Caco-2 (cell line): Measurements from ENCODE around the gene FRAS1. TPM values are rescaled to one million over a fixed set of nuclear protein-coding genes. Genes with fewer than 3 reads are reported as not detected.

Source experiments
- BruUV-seq: library from RNA; stranded (reverse); fragments of 400-500 nt; replicated peaks from 2 replicates; lab custom pipeline; 2021; lab: Mats Ljungman, UMichigan
- CTCF ChIA-PET: fragments of 300-600 bp; sonication (Branson Sonifier 250); formaldehyde crosslinking; loops from one replicate; lab custom pipeline; 2022; ENCODE audit warnings: antibody characterized with exemption; lab: Charles Lee
- POLR2A ChIA-PET: fragments of 300-600 bp; sonication (Branson Sonifier 250); formaldehyde crosslinking; loops from one replicate; lab custom pipeline; 2022; ENCODE audit warnings: antibody characterized with exemption; lab: Charles Lee
- DNase-seq, 2 experiments: peaks; one replicate each; pipeline versions ENCODE4 v3.0.0 to v3.0.0-alpha.2; 2020 to 2022
- H3K27me3 ChIP-seq: replicated peaks from 2 replicates; pipeline ENCODE4 v1.6.0; 2011; ENCODE audit warnings: low read length; ENCODE audit not compliant: control insufficient read depth, insufficient read depth
- H3K36me3 ChIP-seq: 2 replicates; pipeline ENCODE4 v1.5.1; 2011; ENCODE audit warnings: low read length; ENCODE audit not compliant: control insufficient read depth, insufficient read depth
- H3K4me1 ChIP-seq: fragments of 250-450 bp; sonication (Bioruptor Pico); 2 replicates; pipeline ENCODE4 v1.5.1; 2020; ENCODE audit warnings: mild to moderate bottlenecking
- H3K4me3 ChIP-seq: 2 replicates; pipeline ENCODE4 v1.5.1; 2011; ENCODE audit warnings: low read depth, mild to moderate bottlenecking, control low read depth, low read length
- H3K9me3 ChIP-seq: fragments of 250-450 bp; sonication (Bioruptor Pico); 2 replicates; pipeline ENCODE4 v1.5.1; 2020; ENCODE audit warnings: mild to moderate bottlenecking, moderate library complexity
- H3K27ac Mint-ChIP-seq: one replicate; pipeline ENCODE4 v1.8.0; 2022; ENCODE audit warnings: mixed read lengths; ENCODE audit not compliant: unreplicated experiment
- H3K27me3 Mint-ChIP-seq: one replicate; pipeline ENCODE4 v1.8.0; 2022; ENCODE audit warnings: mixed read lengths; ENCODE audit not compliant: insufficient read depth, unreplicated experiment
- H3K36me3 Mint-ChIP-seq: one replicate; pipeline ENCODE4 v1.8.0; 2022; ENCODE audit warnings: mild to moderate bottlenecking, mixed read lengths; ENCODE audit not compliant: insufficient read depth, unreplicated experiment
- H3K4me1 Mint-ChIP-seq: one replicate; pipeline ENCODE4 v1.8.0; 2022; ENCODE audit warnings: low read depth, mixed read lengths; ENCODE audit not compliant: unreplicated experiment
- H3K4me3 Mint-ChIP-seq: one replicate; pipeline ENCODE4 v1.8.0; 2022; ENCODE audit warnings: mild to moderate bottlenecking, moderate library complexity, mixed read lengths; ENCODE audit not compliant: unreplicated experiment
- H3K9me3 Mint-ChIP-seq: one replicate; pipeline ENCODE4 v1.8.0; 2022; ENCODE audit warnings: mixed read lengths; ENCODE audit not compliant: unreplicated experiment
- CTCF ChIP-seq, 2 experiments: fragments of 200-600 bp in 1 of 2; IDR thresholded peaks; 1 replicate in 1 of 2; 2 replicates in 1 of 2; pipeline versions ENCODE4 v1.5.1 to v1.8.0; 2011 to 2022; ENCODE audit warnings: antibody characterized with exemption in 1 of 2, control low read depth in 1 of 2, inconsistent platforms in 1 of 2, low read depth in 1 of 2, low read length in 1 of 2, mild to moderate bottlenecking in 1 of 2, moderate library complexity in 1 of 2; ENCODE audit not compliant: insufficient read depth in 1 of 2, severe bottlenecking in 1 of 2, unreplicated experiment in 1 of 2
- intact Hi-C: fragments of 100-400 bp; cut with micrococcal nuclease; formaldehyde crosslinking; loops from one replicate; pipeline ENCODE4 v1.10.0; 2022; ENCODE audit not compliant: unreplicated experiment
- total RNA-seq: library from RNA; stranded (reverse); gene quantifications from 2 replicates; pipeline ENCODE4 v1.2.3, GENCODE V29; 2022

FRAS1 gene
- total RNA-seq, 1 experiment from 2014 or later, result 40.8 TPM

GRCh38 chr4:78293348-78293747 lies 236.2 kb downstream of the FRAS1 start:
- H3K4me3 Mint-ChIP-seq, result no peak overlapping the region
- no peaks in the 10 kb centered on the region for H3K27me3 ChIP-seq
- CTCF ChIA-PET, result no interaction called here
- intact Hi-C loops, result no loop called here
- H3K9me3 ChIP-seq, result no peaks in the 10 kb centered on the region
- no peak overlapping the region for H3K4me3 ChIP-seq
- no peaks in the 10 kb centered on the region for H3K27me3 Mint-ChIP-seq
- no peaks in the 10 kb centered on the region for H3K4me1 ChIP-seq
- POLR2A ChIA-PET, result no interaction called here
- H3K36me3 Mint-ChIP-seq, result peaks cover 11% of the 10 kb centered on the region
- DNase-seq, result no peak
- H3K4me1 Mint-ChIP-seq, result peaks cover 6% of the 10 kb centered on the region
- no peak for TF ChIP-seq CTCF (IDR thresholded peaks at IDR 0.05; ENCODE audit: insufficient read depth in 1 of 2, low read depth in 1 of 2, low read length in 1 of 2, severe bottlenecking in 1 of 2, unreplicated experiment in 1 of 2)
- no peaks in the 10 kb centered on the region for H3K36me3 ChIP-seq
- no peaks in the 10 kb centered on the region for H3K9me3 Mint-ChIP-seq
- no peak overlapping the region for H3K27ac Mint-ChIP-seq
- no TSS peak for BruUV-seq

- peaks cover 10% of the 10 kb centered on the region for H3K4me1 Mint-ChIP-seq
- intact Hi-C loops, result no loop called here
- Histone ChIP-seq H3K4me1 (no peaks in the 10 kb centered on the region), H3K9me3 (no peaks in the 10 kb centered on the region), H3K4me3 (no peak overlapping the region), H3K27me3 (no peaks in the 10 kb centered on the region), H3K36me3 (no peaks in the 10 kb centered on the region)
- DNase-seq, result no peak
- H3K36me3 Mint-ChIP-seq, result peaks cover 11% of the 10 kb centered on the region
- H3K27me3 Mint-ChIP-seq, result no peaks in the 10 kb centered on the region
- no peaks in the 10 kb centered on the region for H3K9me3 Mint-ChIP-seq
- no peak for TF ChIP-seq CTCF (IDR thresholded peaks at IDR 0.05; ENCODE audit: insufficient read depth in 1 of 2, low read depth in 1 of 2, low read length in 1 of 2, severe bottlenecking in 1 of 2, unreplicated experiment in 1 of 2)
- BruUV-seq, result no TSS peak
- no peak overlapping the region for H3K4me3 Mint-ChIP-seq
- CTCF ChIA-PET, result interaction anchor here (1.3 kb wide), 1 partner anchor 235 kb away, joined by 5 read pairs; no protein-coding TSS in a partner anchor
- POLR2A ChIA-PET, result no interaction called here
- no peak overlapping the region for H3K27ac Mint-ChIP-seq
These were observed 236.7 kb downstream of the FRAS1 start for GRCh38 chr4:78293821-78294301.

- no TSS peak for BruUV-seq
- CTCF ChIA-PET, result no interaction called here
- Mint-ChIP-seq H3K4me1 (peaks cover 13% of the 10 kb centered on the region), H3K27ac (no peak overlapping the region), H3K36me3 (peaks cover 11% of the 10 kb centered on the region), H3K9me3 (no peaks in the 10 kb centered on the region), H3K4me3 (no peak overlapping the region), H3K27me3 (no peaks in the 10 kb centered on the region)
- Histone ChIP-seq H3K4me1 (no peaks in the 10 kb centered on the region), H3K27me3 (no peaks in the 10 kb centered on the region), H3K36me3 (no peaks in the 10 kb centered on the region), H3K4me3 (no peak overlapping the region), H3K9me3 (no peaks in the 10 kb centered on the region)
- intact Hi-C loops, result loop anchor here (5.0 kb wide), 1 partner anchor 239 kb away; the partner anchor contains the start of gene FRAS1
- no peak for DNase-seq
- TF ChIP-seq CTCF (IDR thresholded peaks at IDR 0.05; ENCODE audit: insufficient read depth in 1 of 2, low read depth in 1 of 2, low read length in 1 of 2, severe bottlenecking in 1 of 2, unreplicated experiment in 1 of 2), result no peak
- POLR2A ChIA-PET, result no interaction called here
These were observed 239.1 kb downstream of the FRAS1 start for GRCh38 chr4:78296261-78296660.
